IMR-90 (cell line): ENCODE results near the gene FANCM. TPM values are rescaled to one million over a fixed set of nuclear protein-coding genes. Genes with fewer than 3 reads are reported as not detected.

Experiments used
- ATAC-seq: fragments of 200-7000 bp; cut with Tn5 transposase; 2 replicates; pipeline ENCODE4 v1.9.1; 2020; ENCODE audit warnings: low read depth, mild to moderate bottlenecking, moderate library complexity
- BruUV-seq: library from RNA; stranded (reverse); fragments of 400-500 nt; replicated peaks from 2 replicates; lab custom pipeline; 2021; lab: Mats Ljungman, UMichigan
- CTCF ChIA-PET: fragments of 300-600 bp; formaldehyde crosslinking; extraction: SDS; loops from one replicate; lab custom pipeline; 2021; ENCODE audit warnings: antibody characterized with exemption; lab: Yijun Ruan, JAX
- POLR2A ChIA-PET: fragments of 300-600 bp; sonication (Branson Sonifier 250); formaldehyde crosslinking; loops from one replicate; lab custom pipeline; 2022; ENCODE audit warnings: antibody characterized with exemption; ENCODE audit not compliant: unreplicated experiment; lab: Charles Lee
- DNase-seq: peaks from one replicate; pipeline ENCODE4 v3.0.0; 2013
- H2AFZ ChIP-seq: replicated peaks from 2 replicates; pipeline ENCODE3; 2013; ENCODE audit warnings: low read length, mild to moderate bottlenecking; ENCODE audit not compliant: poor library complexity
- H2AK5ac ChIP-seq: 2 replicates; pipeline ENCODE4 v1.6.1; 2013; ENCODE audit warnings: low read depth, low read length, inconsistent platforms
- H2AK9ac ChIP-seq: replicated peaks from 2 replicates; pipeline ENCODE3; 2013; ENCODE audit warnings: mild to moderate bottlenecking, low read depth, low read length, moderate library complexity; ENCODE audit not compliant: poor library complexity
- H2BK120ac ChIP-seq: 2 replicates; pipeline ENCODE4 v1.6.1; 2013; ENCODE audit warnings: low read depth, low read length, inconsistent platforms
- H2BK15ac ChIP-seq: 3 replicates; pipeline ENCODE4 v1.6.1; 2013; ENCODE audit warnings: low read depth, low read length, inconsistent platforms
- H2BK20ac ChIP-seq: 2 replicates; pipeline ENCODE4 v1.6.1; 2013; ENCODE audit warnings: low read depth, mild to moderate bottlenecking, inconsistent platforms, low read length, moderate library complexity
- H2BK5ac ChIP-seq: 2 replicates; pipeline ENCODE4 v1.6.1; 2013; ENCODE audit warnings: mild to moderate bottlenecking, low read depth, low read length, inconsistent platforms; ENCODE audit not compliant: poor library complexity, severe bottlenecking
- H3K14ac ChIP-seq: replicated peaks from 2 replicates; pipeline ENCODE4 v1.6.1; 2013; ENCODE audit warnings: low read depth, low read length, inconsistent platforms
- H3K18ac ChIP-seq: 2 replicates; pipeline ENCODE4 v1.6.1; 2013; ENCODE audit warnings: low read depth, low read length, control low read depth
- H3K23ac ChIP-seq: 2 replicates; pipeline ENCODE4 v1.6.1; 2013; ENCODE audit warnings: low read depth, low read length, inconsistent platforms
- H3K27ac ChIP-seq: 2 replicates; pipeline ENCODE4 v1.5.1; 2013; ENCODE audit warnings: mild to moderate bottlenecking, control low read depth, low read length; ENCODE audit not compliant: insufficient read depth
- H3K27me3 ChIP-seq: 2 replicates; pipeline ENCODE4 v1.6.1; 2013; ENCODE audit warnings: low read length; ENCODE audit not compliant: control insufficient read depth, insufficient read depth
- H3K36me3 ChIP-seq: 2 replicates; pipeline ENCODE4 v1.6.1; 2013; ENCODE audit warnings: low read length, mixed read lengths; ENCODE audit not compliant: control insufficient read depth, insufficient read depth
- H3K4ac ChIP-seq: 2 replicates; pipeline ENCODE4 v1.6.1; 2013; ENCODE audit warnings: low read depth, low read length, inconsistent platforms
- H3K4me1 ChIP-seq: 2 replicates; pipeline ENCODE4 v1.6.1; 2013; ENCODE audit warnings: low read length, mixed read lengths; ENCODE audit not compliant: control insufficient read depth, insufficient read depth
- H3K4me2 ChIP-seq: 2 replicates; pipeline ENCODE4 v1.6.1; 2013; ENCODE audit warnings: low read depth, mild to moderate bottlenecking, control low read depth, low read length, moderate library complexity
- H3K4me3 ChIP-seq: 2 replicates; pipeline ENCODE4 v1.5.1; 2013; ENCODE audit warnings: low read depth, mild to moderate bottlenecking, control low read depth, low read length, moderate library complexity; ENCODE audit not compliant: insufficient read depth
- H3K56ac ChIP-seq: 2 replicates; pipeline ENCODE4 v1.6.1; 2013; ENCODE audit warnings: low read length, inconsistent platforms; ENCODE audit not compliant: insufficient read depth; ENCODE audit errors: extremely low read depth
- H3K79me1 ChIP-seq, 2 experiments: 2 replicates each; pipeline ENCODE4 v1.6.1; 2013; ENCODE audit warnings: low read length in 2 of 2, inconsistent platforms in 1 of 2, low read depth in 1 of 2
- H3K9ac ChIP-seq: 2 replicates; pipeline ENCODE4 v1.6.1; 2013; ENCODE audit warnings: low read depth, low read length, control low read depth
- H3K9me1 ChIP-seq: 2 replicates; pipeline ENCODE4 v1.6.1; 2013; ENCODE audit warnings: low read length, inconsistent platforms; ENCODE audit not compliant: insufficient read depth
- H3K9me3 ChIP-seq: 2 replicates; pipeline ENCODE4 v1.6.1; 2013; ENCODE audit warnings: low read length; ENCODE audit not compliant: control insufficient read depth, insufficient read depth
- H4K20me1 ChIP-seq: 2 replicates; pipeline ENCODE4 v1.6.1; 2013; ENCODE audit warnings: low read length, inconsistent platforms; ENCODE audit not compliant: insufficient read depth
- H4K5ac ChIP-seq: 2 replicates; pipeline ENCODE4 v1.6.1; 2013; ENCODE audit warnings: mild to moderate bottlenecking, low read depth, low read length, control low read depth
- H4K8ac ChIP-seq, 2 experiments: 2 replicates each; pipeline ENCODE4 v1.6.1; 2013; ENCODE audit warnings: low read depth in 2 of 2, low read length in 2 of 2, control low read depth in 1 of 2, inconsistent platforms in 1 of 2
- H4K91ac ChIP-seq: 2 replicates; pipeline ENCODE4 v1.6.1; 2013; ENCODE audit warnings: low read depth, low read length, inconsistent platforms; ENCODE audit not compliant: insufficient read depth
- BHLHE40 ChIP-seq: fragments of 150-350 bp; IDR thresholded peaks from 2 replicates; pipeline ENCODE4 v1.6.1; 2016; ENCODE audit warnings: mild to moderate bottlenecking, low read depth, low read length
- CHD1 ChIP-seq: IDR thresholded peaks from 2 replicates; pipeline ENCODE4 v1.6.1; 2012; ENCODE audit warnings: low read depth, low read length, improper control_type of control experiment
- CTCF ChIP-seq: conservative IDR thresholded peaks from 2 replicates; pipeline ENCODE4 v1.5.1; 2012; ENCODE audit warnings: mild to moderate bottlenecking, low read depth, low read length, improper control_type of control experiment
- ELK1 ChIP-seq: fragments of 150-350 bp; IDR thresholded peaks from 2 replicates; pipeline ENCODE4 v1.6.1; 2016; ENCODE audit warnings: low read depth, mild to moderate bottlenecking, low read length, moderate library complexity, borderline replicate concordance
- FOS ChIP-seq: fragments of 150-350 bp; IDR thresholded peaks from 2 replicates; pipeline ENCODE4 v1.6.1; 2016; ENCODE audit warnings: low read depth, low read length
- MAFK ChIP-seq: IDR thresholded peaks from 2 replicates; pipeline ENCODE4 v1.6.1; 2012; ENCODE audit warnings: low read depth, low read length, improper control_type of control experiment
- MAZ ChIP-seq: IDR thresholded peaks from 2 replicates; pipeline ENCODE4 v1.6.1; 2012; ENCODE audit warnings: low read depth, mild to moderate bottlenecking, low read length, improper control_type of control experiment, moderate library complexity, borderline replicate concordance
- MXI1 ChIP-seq: IDR thresholded peaks from 2 replicates; pipeline ENCODE4 v1.6.1; 2012; ENCODE audit warnings: low read depth, mild to moderate bottlenecking, low read length, moderate library complexity, borderline replicate concordance
- NFE2L2 ChIP-seq: fragments of 150-350 bp; IDR thresholded peaks from 2 replicates; pipeline ENCODE4 v1.6.1; 2016; ENCODE audit warnings: low read depth, mild to moderate bottlenecking, low read length
- POLR2A ChIP-seq: IDR thresholded peaks from 2 replicates; pipeline ENCODE4 v1.6.1; 2012; ENCODE audit warnings: mild to moderate bottlenecking, low read depth, low read length
- RAD21 ChIP-seq: IDR thresholded peaks from 2 replicates; pipeline ENCODE4 v1.6.1; 2012; ENCODE audit warnings: low read length, improper control_type of control experiment
- RCOR1 ChIP-seq: IDR thresholded peaks from 2 replicates; pipeline ENCODE4 v1.6.1; 2012; ENCODE audit warnings: mild to moderate bottlenecking, low read length, improper control_type of control experiment; ENCODE audit not compliant: insufficient replicate concordance
- RFX5 ChIP-seq: IDR thresholded peaks from 2 replicates; pipeline ENCODE4 v1.8.0; 2012; ENCODE audit warnings: low read depth, mild to moderate bottlenecking, low read length, moderate library complexity
- USF2 ChIP-seq: fragments of 150-350 bp; IDR thresholded peaks from 2 replicates; pipeline ENCODE4 v1.6.1; 2017; ENCODE audit warnings: mild to moderate bottlenecking, antibody characterized with exemption, low read length, low read depth
- WGBS, 2 experiments: methylation state at CpG; one replicate each; pipeline versions ENCODE4 v1.1.5 to v1.1.7; 2013; ENCODE audit warnings: missing lambda C conversion rate in 2 of 2; ENCODE audit not compliant: insufficient read length in 1 of 2; ENCODE audit errors: extremely low coverage in 2 of 2; 5-methylcytosine and 5-hydroxymethylcytosine counted together
- dilution Hi-C: fragments of 300-500 bp; cut with HindIII; formaldehyde crosslinking; loops from one replicate; pipeline ENCODE4 v1.14.3; 2018; ENCODE audit warnings: low sequenced_read_pairs; ENCODE audit not compliant: unreplicated experiment
- in situ Hi-C: fragments of 300-500 bp; cut with MboI; formaldehyde crosslinking; loops from 3 replicates; pipeline ENCODE4 v1.14.3; 2019; ENCODE audit warnings: low sequenced_read_pairs, inconsistent platforms, mixed read lengths
- intact Hi-C: fragments of 100-400 bp; cut with micrococcal nuclease; formaldehyde crosslinking; loops from 2 replicates; pipeline ENCODE4 v1.10.0; 2022
- polyA plus RNA-seq, 3 experiments: library from polyadenylated mRNA; depleted of rRNA; stranded (reverse); fragments of >200 nt; gene quantifications; 2 replicates each; pipeline ENCODE4 v1.2.3, GENCODE V29; 2012; ENCODE audit warnings: low replicate concordance in 1 of 3
- total RNA-seq: library from RNA; depleted of rRNA; stranded (reverse); fragments of >200 nt; gene quantifications from 2 replicates; pipeline ENCODE4 v1.2.3, GENCODE V29; 2012

Gene FANCM
- total and polyA plus RNA-seq, 2 of the 4 experiments (the other 2 are of a cell fraction): 1.7 to 7.0 TPM

DNA sequence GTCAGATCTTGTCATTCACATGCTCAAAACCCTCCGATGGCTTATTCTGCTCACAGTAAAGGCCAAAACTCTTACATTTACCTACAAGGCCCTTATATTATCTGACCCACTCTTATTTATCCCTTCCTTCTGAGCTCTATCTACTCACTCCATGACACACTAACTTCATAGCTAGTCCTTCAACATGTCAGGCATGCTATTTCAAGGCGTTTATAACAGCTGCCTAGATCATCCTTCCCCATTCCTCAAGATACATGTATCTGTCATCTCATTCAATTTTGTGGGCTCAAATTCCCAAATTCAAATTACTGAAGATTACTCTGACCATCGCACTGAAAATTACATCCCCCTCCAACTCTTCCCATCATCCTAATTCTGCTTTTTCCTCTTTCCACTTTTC is 110.4 kb downstream of the FANCM start:
- no peak overlapping the region for H2BK5ac ChIP-seq
- CTCF ChIA-PET: no interaction called here

More for the DNA sequence above, 110.4 kb downstream of the FANCM start:
- H3K4me2 ChIP-seq: no peak overlapping the region
- H3K79me1 ChIP-seq: peaks cover 23 to 32% of the 10 kb centered on the region in 2 experiments
- H3K9me1 ChIP-seq: peaks cover 3% of the 10 kb centered on the region; the same call in 1 of the 2 replicates
- H4K8ac ChIP-seq: no peak overlapping the region
- H3K4me1 ChIP-seq: peaks cover 3% of the 10 kb centered on the region; the same call in 1 of the 2 replicates
- no peak overlapping the region for H3K9ac ChIP-seq
- BruUV-seq: no TSS peak
- intact Hi-C loops (no loop called here), in situ Hi-C loops (no loop called here), dilution Hi-C loops (no loop called here)
- H2AK5ac ChIP-seq: no peak overlapping the region
- no peak overlapping the region for H4K5ac ChIP-seq
- H3K56ac ChIP-seq: no peak overlapping the region
- TF ChIP-seq FOS (no peak), RFX5 (no peak), RCOR1 (no peak), CHD1 (no peak), MAFK (no peak), RAD21 (no peak), MAZ (no peak), MXI1 (no peak), POLR2A (no peak), NFE2L2 (no peak), CTCF (no peak), ELK1 (no peak), BHLHE40 (no peak), USF2 (no peak)
- no peak overlapping the region for H3K27ac ChIP-seq
- H2AFZ ChIP-seq: no peak overlapping the region
- no peak overlapping the region for H3K18ac ChIP-seq
- H3K14ac ChIP-seq: no peak overlapping the region
- no peak overlapping the region for H3K23ac ChIP-seq
- H2BK20ac ChIP-seq: no peak overlapping the region
- no peak overlapping the region for H2BK120ac ChIP-seq
- no peaks in the 10 kb centered on the region; the same call in 1 of the 2 replicates for H3K36me3 ChIP-seq
- no peak for DNase-seq
- POLR2A ChIA-PET: no interaction called here
- H4K91ac ChIP-seq: no peak overlapping the region
- ATAC-seq: no peak
- no peak overlapping the region for H2BK15ac ChIP-seq
- no peak overlapping the region for H2AK9ac ChIP-seq
- H3K27me3 ChIP-seq: no peaks in the 10 kb centered on the region
- H3K9me3 ChIP-seq: no peaks in the 10 kb centered on the region
- 86 to 100% methylated on average over 1 to 2 of the region's 3 CpGs for WGBS, 2 experiments
- no peak overlapping the region for H3K4me3 ChIP-seq
- no peak overlapping the region for H3K4ac ChIP-seq
- peaks cover 4% of the 10 kb centered on the region; the same call in 1 of the 2 replicates for H4K20me1 ChIP-seq
